Fibroblast of skin of right biceps (primary cell): ENCODE measurements around the gene INSR.
"Not testable (repeated sequence)": the region's sequence is repeated elsewhere in the genome, so short reads cannot be mapped to it uniquely, and the experiment has no call there.

Source experiments
- DNase-seq: peaks from one replicate; pipeline ENCODE4 v3.0.0-alpha.2; 2013

The INSR gene

DNA sequence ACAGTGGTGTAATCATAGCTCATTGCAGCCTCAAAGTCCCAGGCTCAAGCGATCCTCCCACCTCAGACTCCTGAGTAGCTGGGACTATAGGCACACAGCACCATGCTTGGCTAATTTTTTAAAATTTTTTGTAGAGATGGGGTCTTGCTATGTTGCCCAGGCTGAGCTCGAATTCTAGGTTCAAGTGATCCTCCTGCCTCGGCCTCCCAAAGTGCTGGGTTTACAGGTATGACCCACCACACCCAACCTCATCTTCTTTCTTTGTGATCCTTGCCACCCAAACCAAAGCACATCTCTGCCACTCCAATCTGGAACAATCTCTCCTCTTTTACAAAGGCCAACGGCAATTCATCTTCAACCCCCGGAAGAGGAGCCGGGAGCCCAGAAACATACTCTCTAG, 38.6 kb downstream of the INSR start:
- no peak for DNase-seq

- DNase-seq, result no peak
Observed at GRCh38 chr19:7255119-7255518, 39.1 kb downstream of the INSR start.

DNA sequence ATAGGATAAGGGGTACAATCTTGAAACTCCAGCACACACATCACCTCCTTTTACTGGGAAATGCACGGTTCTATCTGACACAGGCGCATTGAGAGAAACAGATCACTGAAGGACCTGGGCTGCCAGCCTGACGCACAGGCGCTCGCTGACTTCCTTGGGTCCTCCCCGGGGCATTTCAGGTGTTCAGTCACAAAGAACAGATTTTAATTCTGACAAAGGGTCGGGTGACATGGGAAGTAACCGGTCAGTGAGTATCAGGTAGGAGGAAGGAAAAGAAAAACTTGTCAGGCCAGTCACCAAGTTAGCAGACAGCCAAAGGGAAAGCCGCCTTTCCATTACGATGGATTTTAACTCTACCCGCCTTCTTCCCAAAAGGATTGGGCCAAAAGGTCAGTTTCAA, 39.6 kb downstream of the INSR start:
- no peak for DNase-seq

DNA sequence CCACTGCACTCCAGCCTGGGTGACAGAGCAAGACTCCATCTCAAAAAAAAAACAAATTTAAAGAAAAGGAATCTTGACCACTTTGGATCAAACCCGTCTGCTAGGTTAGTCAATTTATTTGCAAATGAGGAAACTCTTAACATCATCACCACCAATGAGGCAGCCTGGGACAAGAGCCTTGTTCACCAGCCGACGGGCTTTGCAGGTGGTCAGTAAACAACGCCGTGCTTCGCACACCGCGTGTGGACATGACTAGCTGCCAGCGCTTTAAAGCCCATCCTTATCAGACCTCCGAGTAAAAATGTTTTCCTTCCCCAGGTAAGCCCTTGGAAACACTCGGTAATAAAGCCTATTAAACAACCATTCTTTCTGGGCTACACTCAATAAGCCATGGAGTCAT, 41.9 kb downstream of the INSR start:
- no peak for DNase-seq

DNA sequence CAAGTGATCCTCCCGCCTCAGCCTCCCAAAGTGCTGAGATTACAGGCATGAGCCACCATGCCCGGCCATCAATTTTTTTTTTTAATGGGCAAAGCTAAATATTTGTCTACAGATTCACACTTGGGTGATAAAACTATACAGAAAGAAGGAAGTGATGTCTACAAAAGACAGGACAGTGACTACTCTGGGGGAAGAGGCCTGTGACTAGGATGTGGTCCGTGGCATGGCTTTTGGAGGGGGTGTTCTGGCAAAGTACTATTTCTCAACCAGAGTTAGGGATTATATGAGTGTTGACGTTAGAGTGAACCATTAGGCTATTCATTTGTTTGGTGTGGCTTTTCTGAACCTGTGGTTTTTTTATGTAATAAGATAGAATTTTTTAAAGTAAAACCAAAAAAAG, 42.7 kb downstream of the INSR start:
- no peak for DNase-seq

DNA sequence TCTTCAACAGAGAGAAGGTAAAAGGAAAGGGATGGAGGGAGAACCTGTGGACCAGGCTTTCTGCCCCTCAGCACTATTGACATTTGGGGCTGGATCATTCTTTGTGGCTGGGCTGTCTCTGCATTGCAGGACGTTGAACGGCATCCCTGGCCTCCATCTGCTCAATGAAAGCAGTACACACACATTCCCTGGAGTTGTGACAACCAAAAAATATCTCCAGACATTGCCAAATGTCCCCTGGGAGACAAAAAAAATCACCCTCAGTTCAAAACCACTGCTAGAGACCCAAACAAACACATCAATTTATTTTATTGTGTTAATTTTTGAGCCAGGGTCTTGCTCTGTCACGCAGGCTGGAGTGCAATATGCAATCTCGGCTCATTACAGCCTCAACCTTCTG, 43.3 kb downstream of the INSR start:
- DNase-seq, result no peak

DNA sequence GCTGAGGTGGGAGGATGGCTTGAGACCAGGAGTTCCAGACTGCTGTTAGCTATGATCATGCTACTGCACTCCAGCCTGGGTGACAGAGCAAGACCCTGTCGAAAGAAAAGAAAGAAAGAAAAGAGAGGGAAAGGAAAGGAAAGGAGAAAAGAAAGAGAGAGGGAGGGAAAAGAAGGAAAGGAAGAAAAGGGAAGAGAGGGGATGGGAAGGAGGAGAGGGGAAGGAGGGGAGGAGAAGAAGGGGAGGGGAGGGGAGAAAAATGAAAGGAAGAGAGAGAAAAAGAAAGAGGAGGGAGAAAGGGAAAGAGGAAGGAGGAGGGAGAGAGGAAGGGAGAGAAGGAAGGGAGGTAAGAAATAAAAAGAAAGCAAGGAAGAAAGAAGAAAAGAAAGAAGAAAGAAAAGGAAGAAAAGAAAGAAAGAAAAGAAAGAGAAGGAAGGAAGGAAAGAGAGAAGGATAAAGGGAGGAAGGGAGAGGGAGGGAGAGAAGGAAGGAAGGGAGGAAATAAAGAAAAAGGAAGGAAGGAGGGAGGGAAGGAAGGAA, 44.1 kb downstream of the INSR start:
- DNase-seq, result no peak

GRCh38 chr19:7247155-7247554, 47.1 kb downstream of the INSR start:
- DNase-seq, result no peak

DNA sequence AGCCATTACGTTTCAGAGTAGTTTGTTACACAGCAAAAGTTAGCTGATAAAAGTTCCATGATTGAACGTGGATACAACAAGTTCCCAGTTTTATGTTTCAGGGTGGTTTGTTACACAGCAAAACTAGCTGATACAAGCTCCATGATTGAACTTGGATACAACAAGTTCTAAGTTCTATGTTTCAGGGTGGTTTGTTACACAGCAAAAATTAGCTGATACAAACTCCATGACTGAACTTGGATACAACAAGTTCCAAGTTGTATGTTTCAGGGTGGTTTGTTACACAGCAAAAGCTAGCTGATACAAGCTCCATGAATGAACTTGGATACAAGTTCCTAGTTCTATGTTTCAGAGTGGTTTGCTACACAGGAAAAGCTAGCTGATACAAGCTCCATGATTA, 47.6 kb downstream of the INSR start:
- DNase-seq, result no peak

GRCh38 chr19:7242601-7243258, 51.5 kb downstream of the INSR start:
- peak; percentile 80 for DNase-seq

- DNase-seq, result no peak
Observed at GRCh38 chr19:7238051-7238450, 56.2 kb downstream of the INSR start.

DNA sequence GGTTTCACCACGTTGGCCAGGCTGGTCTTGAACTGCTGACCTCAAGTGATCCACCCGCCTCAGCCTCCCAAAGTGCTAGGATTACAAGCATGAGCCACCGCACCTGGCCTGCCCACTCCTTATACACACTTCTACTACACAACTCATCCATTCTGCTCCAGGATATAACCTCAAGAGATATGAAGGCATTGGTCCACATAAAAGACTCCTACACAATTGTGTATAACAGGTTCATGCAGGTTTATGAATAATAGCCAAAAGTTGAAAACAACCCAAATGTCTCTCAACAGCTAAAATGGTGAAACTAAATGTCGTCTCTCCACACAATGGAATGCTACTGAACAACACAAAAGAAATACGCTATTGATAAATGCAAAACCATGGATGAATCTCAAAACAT, 58.1 kb downstream of the INSR start:
- DNase-seq, result no peak

DNA sequence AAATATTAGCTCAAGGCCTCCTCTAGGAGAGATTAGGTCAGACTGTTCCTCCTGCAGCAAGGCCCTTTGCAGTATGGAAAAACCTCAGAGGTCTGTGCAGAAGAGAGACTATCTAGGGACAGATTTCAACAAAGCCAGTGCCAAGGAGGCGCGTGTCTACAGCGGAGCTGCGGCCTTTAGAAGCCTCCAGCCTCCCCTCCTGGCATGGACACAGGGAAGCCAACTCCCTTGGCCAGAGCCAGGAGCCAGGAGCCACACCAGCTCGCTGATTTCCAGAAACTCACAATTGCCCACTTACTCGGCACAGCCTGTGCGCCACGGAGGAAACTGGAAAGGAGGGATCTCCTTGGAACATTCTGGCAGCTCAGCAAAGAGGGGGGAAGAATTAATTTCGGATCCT, 63.4 kb downstream of the INSR start:
- DNase-seq, result no peak

DNA sequence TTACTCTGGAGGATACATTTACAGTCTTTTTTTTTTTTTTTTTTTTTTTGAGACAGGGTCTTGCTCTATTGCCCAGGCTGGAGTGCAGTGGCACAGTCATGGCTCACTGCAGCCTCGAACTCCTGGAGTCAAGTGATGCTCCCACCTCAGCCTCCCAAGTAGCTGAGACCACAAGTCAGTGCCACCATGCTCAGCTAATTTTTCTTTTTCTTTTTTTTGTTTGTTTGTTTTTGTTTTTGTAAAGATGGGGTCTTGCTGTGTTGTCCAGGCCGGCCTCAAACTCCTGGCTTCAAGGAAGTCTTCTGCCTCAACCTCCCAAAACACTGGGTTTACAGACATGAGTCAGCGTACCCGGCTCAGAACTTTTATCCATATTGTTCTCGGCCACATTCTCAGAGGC, 64.5 kb downstream of the INSR start:
- no peak for DNase-seq

GRCh38 chr19:7228935-7229541, 65.2 kb downstream of the INSR start:
- no peak for DNase-seq

- no peak for DNase-seq
Observed at GRCh38 chr19:7227735-7228134, 66.5 kb downstream of the INSR start.

DNA sequence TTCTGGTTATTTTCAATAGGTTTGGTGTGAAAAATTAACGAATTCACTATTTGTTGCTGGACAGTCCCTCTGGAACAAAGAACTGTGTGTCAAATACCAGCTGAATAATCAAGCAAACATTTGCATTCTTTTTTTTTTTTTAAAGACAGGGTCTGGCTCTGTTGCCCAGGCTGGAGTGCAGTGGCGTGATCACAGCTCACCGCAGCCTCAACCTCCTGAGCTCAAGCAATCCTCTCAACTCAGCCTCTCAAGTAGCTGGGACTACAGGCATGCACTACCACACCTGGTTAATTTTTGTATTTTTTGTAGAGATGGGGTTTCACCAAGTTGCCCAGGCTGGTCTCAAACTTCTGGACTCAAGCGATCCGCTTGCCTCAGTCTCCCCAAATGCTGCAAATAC, 67.1 kb downstream of the INSR start:
- not testable (repeated sequence) for DNase-seq

- DNase-seq, result no peak
Observed at GRCh38 chr19:7226739-7227138, 67.5 kb downstream of the INSR start.

DNA sequence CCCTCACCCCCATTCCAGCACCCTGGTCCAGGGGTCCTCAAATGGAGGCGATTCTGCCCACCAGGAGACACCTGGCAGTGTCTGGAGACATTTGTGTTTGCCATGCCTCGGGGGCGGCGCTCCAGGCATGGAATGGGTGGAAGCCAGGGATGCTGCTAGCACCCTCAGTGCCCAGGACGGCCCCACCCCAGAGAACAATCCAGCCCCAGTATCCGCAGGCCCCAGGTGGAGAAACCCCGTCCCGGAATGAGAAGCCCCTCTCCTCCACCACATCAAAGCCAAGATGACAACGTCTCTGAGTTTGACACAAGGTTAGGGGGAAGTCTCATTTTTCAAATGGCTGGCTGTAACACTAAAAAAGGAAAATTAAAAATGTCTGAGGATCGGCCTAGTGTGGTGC, 68.5 kb downstream of the INSR start:
- DNase-seq, result no peak

GRCh38 chr19:7224995-7225394, 69.2 kb downstream of the INSR start:
- no peak for DNase-seq

- DNase-seq, result no peak
Observed at GRCh38 chr19:7224209-7224686, 70.0 kb downstream of the INSR start.

GRCh38 chr19:7223429-7223828, 70.8 kb downstream of the INSR start:
- no peak for DNase-seq

GRCh38 chr19:7219056-7219455, 75.2 kb downstream of the INSR start:
- DNase-seq, result no peak

GRCh38 chr19:7217861-7218260, 76.4 kb downstream of the INSR start:
- DNase-seq, result no peak

DNA sequence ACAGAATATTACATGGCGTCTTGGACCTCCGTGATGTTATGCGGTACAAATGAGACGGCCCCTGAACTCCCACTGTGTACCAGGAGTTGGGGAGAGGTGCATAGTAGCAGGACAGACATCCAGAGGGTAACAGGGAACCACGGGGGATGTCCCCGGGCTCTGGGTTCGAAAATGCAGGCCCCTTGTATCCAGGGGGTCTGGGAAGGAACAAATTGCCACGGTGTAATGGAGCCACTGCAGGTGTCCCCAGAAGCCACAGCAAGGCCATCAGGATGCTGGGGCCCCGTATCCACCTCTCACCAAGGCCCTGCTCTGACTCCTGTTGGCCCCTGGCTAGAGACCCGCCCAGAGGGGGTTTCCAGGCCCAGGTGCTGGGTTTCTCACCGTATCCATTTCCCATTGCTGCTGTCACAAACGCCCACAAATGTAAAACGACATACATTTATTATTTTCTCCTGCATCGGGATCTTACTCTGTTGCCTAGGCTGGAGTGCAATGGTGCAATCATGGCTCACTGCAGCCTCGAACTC, 77.8 kb downstream of the INSR start:
- no peak for DNase-seq
